HK-2 (cell line): ENCODE results near the gene METAP1D.
"Not testable (repeated sequence)": the region's sequence is repeated elsewhere in the genome, so short reads cannot be mapped to it uniquely, and the experiment has no call there.

ENCODE experiments used
- DNase-seq: peaks from one replicate; pipeline ENCODE4 v3.0.0-alpha.2; 2018; ENCODE audit not compliant: unreplicated experiment

Gene METAP1D

DNA sequence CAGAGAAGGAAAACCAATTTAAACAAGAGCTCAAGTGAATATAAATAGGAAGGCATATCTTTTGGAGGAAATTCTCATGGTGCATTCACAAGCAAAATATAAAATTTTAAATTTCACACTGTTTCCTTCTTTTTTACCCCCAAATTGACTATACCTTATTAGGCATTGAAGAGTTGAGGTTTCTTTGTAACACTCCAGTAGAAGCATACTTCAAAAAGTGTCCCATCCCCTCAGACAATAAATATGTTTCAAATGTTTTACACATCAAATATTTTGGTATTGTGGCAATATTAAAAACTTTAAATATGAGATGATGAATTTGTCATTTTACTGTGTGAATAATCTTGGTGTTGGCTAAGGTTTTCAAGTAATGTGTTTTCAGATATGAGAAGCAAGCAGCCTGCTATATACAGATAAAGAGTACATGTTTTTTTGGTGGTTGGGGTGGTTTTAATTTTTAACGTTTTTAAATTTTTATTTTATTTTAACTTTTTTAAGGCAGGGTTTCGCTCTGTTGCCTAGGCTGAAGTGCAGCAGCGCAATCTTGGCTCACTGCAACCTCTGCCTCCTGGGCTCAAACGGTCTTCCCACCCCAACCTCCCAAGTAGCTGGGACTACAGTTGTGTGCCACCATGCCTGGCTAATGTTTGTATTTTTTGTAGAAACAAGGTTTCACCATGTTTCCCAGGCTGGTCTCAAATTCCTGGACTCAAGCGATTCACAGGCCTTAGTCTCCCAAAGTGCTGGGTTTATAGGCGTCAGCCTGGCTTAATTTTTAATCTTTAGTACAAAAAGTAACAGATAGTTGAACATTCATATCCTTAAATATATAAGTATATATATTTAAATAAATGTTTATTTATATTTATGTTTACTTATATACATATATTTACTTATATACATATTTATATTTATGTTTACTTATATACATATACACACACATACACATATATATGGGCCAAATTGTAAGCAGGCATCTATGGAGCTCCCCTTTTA, 49.1 kb downstream of the METAP1D start:
- no peak for DNase-seq

DNA sequence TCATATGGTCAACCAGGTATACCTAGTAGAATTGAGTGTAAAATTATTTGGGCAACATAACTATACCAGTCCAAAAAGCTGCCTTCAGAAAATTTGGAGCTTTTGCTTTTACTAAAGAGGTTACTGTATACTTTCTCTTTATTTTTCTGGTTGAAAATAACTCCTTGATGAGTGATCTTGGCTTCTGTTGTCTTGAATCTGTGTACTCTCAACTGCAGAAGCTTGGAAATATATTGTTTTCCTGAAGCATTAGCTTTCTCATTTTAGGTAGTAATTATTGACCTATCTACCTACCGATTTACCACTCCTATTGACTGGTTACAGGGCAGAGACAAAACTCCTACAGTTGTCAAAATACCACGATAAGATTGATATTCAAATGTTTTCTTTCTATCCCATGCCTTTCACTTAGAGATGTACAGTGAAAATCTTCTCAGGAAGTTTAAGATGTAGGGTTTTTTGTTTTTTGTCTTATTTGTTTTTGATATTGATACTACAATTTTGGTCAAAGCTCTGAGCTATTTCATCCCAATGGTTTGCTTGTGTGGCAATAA, 49.9 kb downstream of the METAP1D start:
- no peak for DNase-seq

- no peak for DNase-seq
Observed at GRCh38 chr2:172050479-172051125, 50.8 kb downstream of the METAP1D start.

DNA sequence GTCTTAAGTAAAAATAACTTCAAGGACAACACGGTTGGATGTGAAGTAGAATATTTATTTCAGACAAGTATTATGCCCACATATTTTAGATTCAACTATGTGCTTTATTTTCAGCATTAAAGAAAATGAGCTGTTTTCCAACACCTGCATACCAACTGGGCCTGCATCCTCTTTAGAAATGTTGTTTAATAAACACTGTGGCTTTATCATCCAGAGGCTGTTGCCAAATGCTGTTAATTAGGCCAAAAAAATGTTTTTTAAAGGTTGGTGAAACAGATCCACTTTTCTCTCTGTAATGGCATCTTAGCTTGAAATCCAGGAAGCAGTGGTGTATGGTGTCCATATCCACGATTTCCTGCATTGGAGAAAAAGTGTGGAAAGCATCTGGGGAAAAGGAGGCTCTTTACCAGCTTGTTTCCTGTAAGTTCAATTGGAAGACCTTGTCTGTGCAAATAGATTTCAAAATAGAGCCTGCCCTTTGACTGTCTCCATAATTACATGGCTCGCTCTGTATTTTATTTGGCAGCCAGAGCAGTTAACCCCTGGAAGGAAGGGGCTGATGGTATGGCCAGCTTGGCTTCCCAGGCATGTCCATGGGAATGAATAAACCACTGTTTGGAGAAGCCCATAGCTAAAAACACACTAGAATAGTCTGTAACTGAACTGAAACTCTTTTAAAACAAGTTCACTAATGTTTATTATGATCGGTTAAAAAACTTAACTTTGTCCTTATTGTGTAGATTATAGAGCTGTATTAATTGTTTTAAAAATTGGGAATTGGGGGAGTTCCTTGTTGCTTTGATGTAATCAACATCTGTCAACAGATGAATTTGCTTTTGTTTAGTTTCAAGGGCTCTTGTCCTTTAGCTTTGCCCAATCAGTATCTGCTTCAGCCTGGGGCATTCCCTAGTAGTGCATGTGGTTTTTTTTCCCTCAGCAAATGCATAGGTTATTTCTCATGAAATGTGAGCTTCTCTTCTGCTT, 52.5 kb downstream of the METAP1D start:
- DNase-seq = no peak

GRCh38 chr2:172053486-172053885, 53.7 kb downstream of the METAP1D start:
- no peak for DNase-seq

DNA sequence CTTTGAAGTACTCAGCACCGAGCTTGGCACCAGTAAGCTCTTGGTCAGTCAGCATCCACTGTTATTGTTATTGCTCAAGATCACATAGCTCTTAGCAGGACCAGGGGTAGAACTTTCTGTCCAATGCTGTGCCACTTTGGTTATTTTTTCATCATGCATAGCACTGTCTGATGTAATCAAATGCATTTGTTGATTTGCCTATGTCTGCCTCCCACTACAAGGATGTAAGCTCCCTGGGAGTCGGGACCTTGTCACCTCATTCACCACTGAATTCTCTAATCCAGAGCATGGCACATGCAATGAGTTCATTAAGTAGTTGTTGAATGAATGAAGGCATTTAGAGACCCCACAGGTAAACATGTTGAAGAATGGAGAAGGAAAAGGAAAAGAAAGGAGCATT, 56.5 kb downstream of the METAP1D start:
- no peak for DNase-seq

- no peak for DNase-seq
Observed at GRCh38 chr2:172058660-172059059, 58.9 kb downstream of the METAP1D start.

- not testable (repeated sequence) for DNase-seq
Observed at GRCh38 chr2:172060118-172060517, 60.4 kb downstream of the METAP1D start.

DNA sequence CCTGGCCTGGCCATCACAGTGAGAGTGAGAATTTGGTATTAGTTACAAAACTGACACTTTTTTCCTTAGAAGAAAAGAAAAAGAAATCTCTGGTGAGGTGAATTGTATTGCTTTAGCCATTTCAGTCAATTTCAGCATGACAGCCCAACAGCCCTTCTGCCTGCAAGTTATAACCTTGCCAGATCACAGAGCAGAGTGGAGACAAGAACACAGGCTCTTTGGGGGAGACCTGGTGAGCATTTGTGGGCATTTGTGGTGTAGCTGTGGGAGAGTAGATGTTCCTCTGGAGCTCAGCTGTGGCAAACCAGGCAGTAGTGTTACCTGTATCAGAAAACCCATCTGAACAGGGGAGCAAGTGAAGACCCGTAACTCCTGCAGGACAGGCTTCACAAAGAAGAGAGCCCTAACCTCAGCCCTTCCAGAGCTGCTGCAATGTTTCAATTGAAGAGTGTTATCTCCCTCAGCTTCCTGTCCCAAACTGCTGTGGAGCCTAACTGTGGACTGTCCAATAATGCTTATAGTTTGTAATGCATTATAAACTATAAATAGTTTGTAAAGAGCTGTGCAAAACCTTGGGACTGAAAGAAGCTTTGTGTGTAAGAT, 62.8 kb downstream of the METAP1D start:
- no peak for DNase-seq

DNA sequence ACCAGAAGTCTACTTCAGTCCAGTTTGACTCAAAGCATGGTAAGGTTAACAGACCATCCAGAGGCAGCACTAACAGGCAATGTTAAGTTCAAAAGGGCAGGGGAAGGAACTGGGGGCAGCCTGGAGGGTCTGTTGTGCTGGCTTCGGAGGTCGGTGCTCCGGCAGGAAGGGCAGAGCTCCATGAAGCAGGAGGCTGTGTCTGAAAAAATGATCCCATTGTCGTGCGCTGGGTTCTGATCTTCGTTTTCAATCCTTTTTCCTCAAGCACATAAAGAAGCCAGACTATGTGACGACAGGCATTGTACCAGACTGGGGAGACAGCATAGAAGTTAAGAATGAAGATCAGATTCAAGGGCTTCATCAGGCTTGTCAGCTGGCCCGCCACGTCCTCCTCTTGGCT, 63.7 kb downstream of the METAP1D start:
- no peak for DNase-seq

DNA sequence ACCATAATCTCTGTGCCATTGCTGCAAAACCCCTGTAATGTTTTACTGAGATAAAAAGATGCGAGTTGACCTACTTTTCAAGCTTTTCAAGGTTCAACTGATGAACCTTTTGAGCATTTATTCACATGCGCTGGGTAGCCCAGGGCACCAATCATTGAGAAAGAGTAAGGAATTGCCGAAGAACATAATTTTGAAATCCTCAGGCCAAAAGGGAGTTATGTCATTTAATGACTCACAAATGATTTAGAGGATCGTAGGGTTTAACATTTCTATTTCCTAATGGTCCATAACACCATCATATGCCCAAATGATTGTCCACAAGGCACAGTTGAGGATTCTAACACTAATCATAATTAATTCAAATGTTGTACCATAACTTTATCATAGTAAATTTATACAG, 65.4 kb downstream of the METAP1D start:
- DNase-seq = no peak

- DNase-seq = no peak
Observed at GRCh38 chr2:172066394-172066886, 66.7 kb downstream of the METAP1D start.

DNA sequence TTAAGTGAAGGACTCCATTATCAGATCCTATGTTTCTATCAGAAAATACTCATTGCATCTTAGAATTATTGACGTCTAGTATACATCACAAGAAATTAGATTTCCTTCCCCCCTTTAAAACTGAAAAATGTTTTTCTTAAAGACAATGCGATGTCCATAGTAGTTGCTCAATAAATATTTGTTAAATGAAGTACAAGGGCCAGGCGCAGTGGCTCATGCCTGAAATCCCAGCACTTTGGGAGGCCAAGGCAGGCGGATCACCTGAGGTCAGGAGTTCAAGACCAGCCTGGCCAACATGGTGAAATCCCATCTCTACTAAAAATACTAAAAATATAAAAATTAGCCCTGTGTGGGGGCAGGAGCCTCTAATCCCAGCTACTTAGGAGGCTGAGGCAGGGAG, 68.2 kb downstream of the METAP1D start:
- not testable (repeated sequence) for DNase-seq

GRCh38 chr2:172070936-172071335, 71.2 kb downstream of the METAP1D start:
- DNase-seq = no peak

DNA sequence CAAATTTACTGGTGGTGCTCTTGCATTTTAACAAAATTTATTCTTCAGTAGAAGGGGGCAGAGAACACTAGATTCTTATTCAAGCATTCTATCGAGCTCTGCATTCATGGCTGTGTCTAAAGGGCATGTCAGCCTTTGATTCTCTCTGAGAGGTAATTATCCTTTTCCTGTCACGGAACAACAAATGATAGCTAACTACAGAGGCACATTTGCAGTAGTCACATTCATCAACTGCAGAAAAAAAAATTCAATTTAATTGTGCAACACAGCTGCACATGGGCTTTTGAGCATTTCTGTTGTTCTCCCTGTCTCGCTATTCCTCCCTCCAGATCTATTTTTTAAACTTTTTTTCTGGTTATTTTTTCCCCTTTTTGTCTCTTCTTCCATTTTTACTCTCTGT, 72.5 kb downstream of the METAP1D start:
- DNase-seq = no peak

DNA sequence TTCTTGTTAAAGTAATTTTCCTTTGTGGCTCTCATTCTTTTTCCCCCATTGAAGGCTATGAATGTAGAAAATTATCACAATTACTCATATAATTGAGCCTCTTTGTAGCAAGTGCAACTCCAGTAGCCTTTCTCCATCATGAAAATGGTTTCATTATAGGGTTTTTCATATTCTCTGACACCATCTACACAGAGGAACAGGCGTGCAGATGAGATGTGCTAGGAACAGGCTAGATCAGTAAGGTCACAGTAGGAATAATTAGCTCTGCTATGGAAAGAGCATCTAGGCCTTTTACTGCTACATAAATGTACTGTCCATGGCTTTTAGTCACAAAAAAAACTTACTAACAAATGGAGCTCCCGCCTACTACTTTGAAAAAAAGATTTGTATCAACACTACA, 73.0 kb downstream of the METAP1D start:
- no peak for DNase-seq

GRCh38 chr2:172073518-172073917, 73.8 kb downstream of the METAP1D start:
- DNase-seq = no peak

DNA sequence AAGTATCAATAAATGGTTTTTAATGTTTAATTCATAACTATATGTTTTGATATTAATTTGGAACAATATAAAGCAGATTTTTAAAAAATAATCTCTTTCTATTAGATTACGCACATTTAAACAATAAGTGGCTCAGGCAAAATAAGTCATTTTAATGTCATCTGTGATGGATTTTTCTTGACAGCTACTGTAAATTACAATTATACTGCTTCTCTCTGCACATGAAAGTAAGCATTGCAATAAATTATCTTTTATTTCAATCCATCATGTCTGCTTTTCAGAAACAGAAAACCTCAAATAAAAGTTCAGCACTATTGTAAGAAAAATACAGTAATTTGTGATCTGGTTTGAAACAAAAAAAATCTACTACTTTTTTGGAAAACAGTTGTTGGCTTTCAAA, 74.5 kb downstream of the METAP1D start:
- no peak for DNase-seq

GRCh38 chr2:172079416-172079815, 79.7 kb downstream of the METAP1D start:
- no peak for DNase-seq

DNA sequence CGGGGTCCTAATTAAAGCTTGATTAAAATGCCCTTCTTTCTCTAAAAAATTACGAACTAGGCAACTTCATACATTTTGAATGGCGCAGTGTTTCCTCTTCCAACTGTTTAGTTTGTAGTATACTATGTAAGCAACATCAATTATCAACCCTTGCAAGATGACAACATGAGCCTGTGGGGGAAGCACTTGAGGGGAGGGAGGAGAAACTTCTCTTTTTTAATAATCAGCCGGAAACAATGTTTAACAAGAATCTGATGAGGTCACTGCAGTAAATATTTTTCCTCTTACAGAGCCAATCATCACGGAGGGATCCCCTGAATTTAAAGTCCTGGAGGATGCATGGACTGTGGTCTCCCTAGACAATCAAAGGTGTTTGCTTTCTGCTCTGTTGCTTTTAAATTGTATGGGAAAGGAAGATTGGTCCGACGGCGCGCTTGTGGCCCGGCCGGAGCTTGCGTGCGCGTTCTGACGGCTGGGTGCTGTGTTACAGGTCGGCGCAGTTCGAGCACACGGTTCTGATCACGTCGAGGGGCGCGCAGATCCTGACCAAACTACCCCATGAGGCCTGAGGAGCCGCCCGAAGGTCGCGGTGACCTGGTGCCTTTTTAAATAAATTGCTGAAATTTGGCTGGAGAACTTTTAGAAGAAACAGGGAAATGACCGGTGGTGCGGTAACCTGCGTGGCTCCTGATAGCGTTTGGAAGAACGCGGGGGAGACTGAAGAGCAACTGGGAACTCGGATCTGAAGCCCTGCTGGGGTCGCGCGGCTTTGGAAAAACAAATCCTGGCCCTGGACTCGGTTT, 80.3 kb downstream of the METAP1D start:
- no peak for DNase-seq
